Activated CD4-positive, alpha-beta T cell treated with anti-CD3 and anti-CD28 coated beads, Interleukin-2, amount 10 ng/mL, durations not matched to agents 24 days and 14 days (primary cell): ENCODE data around the gene NT5C1B. TPM values are rescaled to one million over a fixed set of nuclear protein-coding genes. Genes with fewer than 3 reads are reported as not detected.

Experiments used
- DNase-seq: peaks from one replicate; pipeline ENCODE4 v3.0.0; 2022
- H3K27ac Mint-ChIP-seq: one replicate; pipeline ENCODE4 v1.8.0; 2022; ENCODE audit warnings: mild to moderate bottlenecking, mixed read lengths
- H3K27me3 Mint-ChIP-seq: one replicate; pipeline ENCODE4 v1.8.0; 2022; ENCODE audit warnings: mixed read lengths
- H3K36me3 Mint-ChIP-seq: one replicate; pipeline ENCODE4 v1.8.0; 2022; ENCODE audit warnings: low read depth, mild to moderate bottlenecking, mixed read lengths
- H3K4me1 Mint-ChIP-seq: one replicate; pipeline ENCODE4 v1.8.0; 2021; ENCODE audit warnings: mixed read lengths
- H3K4me3 Mint-ChIP-seq: one replicate; pipeline ENCODE4 v1.8.0; 2022; ENCODE audit warnings: mild to moderate bottlenecking, moderate library complexity, mixed read lengths
- H3K9me3 Mint-ChIP-seq: one replicate; pipeline ENCODE4 v1.8.0; 2021; ENCODE audit warnings: mixed read lengths
- intact Hi-C: fragments of 100-400 bp; cut with micrococcal nuclease; formaldehyde crosslinking; loops from one replicate; pipeline ENCODE4 v1.15.1; 2023
- total RNA-seq: library from RNA; stranded (reverse); gene quantifications from 2 replicates; pipeline ENCODE4 v1.2.3, GENCODE V29; 2022

Gene NT5C1B
- total RNA-seq, 1 donor from 2014 or later, result not detected

GRCh38 chr2:18527326-18527725 is 62.0 kb downstream of the NT5C1B start:
- Mint-ChIP-seq H3K36me3 (no peaks in the 10 kb centered on the region), H3K27me3 (peaks cover 2% of the 10 kb centered on the region), H3K27ac (no peak overlapping the region), H3K4me1 (no peaks in the 10 kb centered on the region), H3K9me3 (no peaks in the 10 kb centered on the region), H3K4me3 (no peak overlapping the region)
- intact Hi-C loops, result no loop called here
- DNase-seq, result no peak

GRCh38 chr2:18526429-18526828 is 62.9 kb downstream of the NT5C1B start:
- H3K9me3 Mint-ChIP-seq, result no peaks in the 10 kb centered on the region
- DNase-seq, result no peak
- no peaks in the 10 kb centered on the region for H3K36me3 Mint-ChIP-seq
- no peaks in the 10 kb centered on the region for H3K4me1 Mint-ChIP-seq
- no peak overlapping the region for H3K4me3 Mint-ChIP-seq
- no peak overlapping the region for H3K27ac Mint-ChIP-seq
- peaks cover 2% of the 10 kb centered on the region for H3K27me3 Mint-ChIP-seq
- intact Hi-C loops, result no loop called here

GRCh38 chr2:18525852-18526251 is 63.5 kb downstream of the NT5C1B start:
- Mint-ChIP-seq H3K27ac (no peak overlapping the region), H3K36me3 (no peaks in the 10 kb centered on the region), H3K27me3 (peaks cover 2% of the 10 kb centered on the region), H3K4me3 (no peak overlapping the region), H3K4me1 (no peaks in the 10 kb centered on the region), H3K9me3 (no peaks in the 10 kb centered on the region)
- no peak for DNase-seq
- intact Hi-C loops, result no loop called here

GRCh38 chr2:18525236-18525635 is 64.1 kb downstream of the NT5C1B start:
- Mint-ChIP-seq H3K27ac (no peak overlapping the region), H3K4me1 (no peaks in the 10 kb centered on the region), H3K27me3 (peaks cover 4% of the 10 kb centered on the region), H3K4me3 (no peak overlapping the region), H3K36me3 (no peaks in the 10 kb centered on the region), H3K9me3 (no peaks in the 10 kb centered on the region)
- intact Hi-C loops, result no loop called here
- DNase-seq, result no peak

- Mint-ChIP-seq H3K27ac (no peak overlapping the region), H3K4me1 (no peaks in the 10 kb centered on the region)
- intact Hi-C loops, result loop anchor here (5.0 kb wide), 1 partner anchor 840 kb away; no protein-coding TSS in a partner anchor
Observed at GRCh38 chr2:18522484-18523146, 66.8 kb downstream of the NT5C1B start.

GRCh38 chr2:18520451-18521425 is 68.6 kb downstream of the NT5C1B start:
- peak; percentile 90 for DNase-seq
- no peak overlapping the region for H3K27ac Mint-ChIP-seq
- H3K27me3 Mint-ChIP-seq, result peaks cover 9% of the 10 kb centered on the region
- intact Hi-C loops, result loop anchor here (1.0 to 5.0 kb wide), 2 partner anchors 842 to 1343 kb away; no protein-coding TSS in a partner anchor
- H3K9me3 Mint-ChIP-seq, result no peaks in the 10 kb centered on the region
- no peaks in the 10 kb centered on the region for H3K4me1 Mint-ChIP-seq
- no peaks in the 10 kb centered on the region for H3K36me3 Mint-ChIP-seq
- H3K4me3 Mint-ChIP-seq, result no peak overlapping the region

More at GRCh38 chr2:18522484-18523146, 66.8 kb downstream of the NT5C1B start:
- Mint-ChIP-seq H3K36me3 (no peaks in the 10 kb centered on the region), H3K9me3 (no peaks in the 10 kb centered on the region), H3K27me3 (peaks cover 2% of the 10 kb centered on the region), H3K4me3 (no peak overlapping the region)
- no peak for DNase-seq

- Mint-ChIP-seq H3K27me3 (peaks cover 9% of the 10 kb centered on the region), H3K36me3 (no peaks in the 10 kb centered on the region), H3K27ac (no peak overlapping the region), H3K9me3 (no peaks in the 10 kb centered on the region), H3K4me3 (no peak overlapping the region), H3K4me1 (no peaks in the 10 kb centered on the region)
- DNase-seq, result no peak
- intact Hi-C loops, result loop anchor here (1.0 to 5.0 kb wide), 2 partner anchors 842 to 1343 kb away; no protein-coding TSS in a partner anchor
Observed at GRCh38 chr2:18519914-18520450, 69.4 kb downstream of the NT5C1B start.

- no peaks in the 10 kb centered on the region for H3K9me3 Mint-ChIP-seq
- no peaks in the 10 kb centered on the region for H3K4me1 Mint-ChIP-seq
- H3K36me3 Mint-ChIP-seq, result no peaks in the 10 kb centered on the region
- H3K27ac Mint-ChIP-seq, result no peak overlapping the region
- intact Hi-C loops, result no loop called here
- peak; percentile 32 for DNase-seq
- H3K4me3 Mint-ChIP-seq, result no peak overlapping the region
- peaks cover 10% of the 10 kb centered on the region for H3K27me3 Mint-ChIP-seq
Observed at GRCh38 chr2:18518116-18519111, 71.0 kb downstream of the NT5C1B start.

GRCh38 chr2:18517386-18517785 is 72.0 kb downstream of the NT5C1B start:
- H3K4me1 Mint-ChIP-seq, result no peaks in the 10 kb centered on the region
- no peak overlapping the region for H3K4me3 Mint-ChIP-seq
- intact Hi-C loops, result no loop called here
- H3K9me3 Mint-ChIP-seq, result no peaks in the 10 kb centered on the region
- peak; percentile 14 for DNase-seq
- H3K27me3 Mint-ChIP-seq, result peaks cover 10% of the 10 kb centered on the region
- no peak overlapping the region for H3K27ac Mint-ChIP-seq
- no peaks in the 10 kb centered on the region for H3K36me3 Mint-ChIP-seq

GRCh38 chr2:18516112-18516511 is 73.3 kb downstream of the NT5C1B start:
- Mint-ChIP-seq H3K27ac (no peak overlapping the region), H3K4me3 (no peak overlapping the region), H3K27me3 (peaks cover 12% of the 10 kb centered on the region), H3K36me3 (no peaks in the 10 kb centered on the region), H3K4me1 (no peaks in the 10 kb centered on the region), H3K9me3 (no peaks in the 10 kb centered on the region)
- peak; percentile 16 for DNase-seq
- intact Hi-C loops, result no loop called here

GRCh38 chr2:18514526-18515461 is 74.6 kb downstream of the NT5C1B start:
- H3K27me3 Mint-ChIP-seq, result peaks cover 11% of the 10 kb centered on the region
- no peak overlapping the region for H3K27ac Mint-ChIP-seq
- no peak overlapping the region for H3K4me3 Mint-ChIP-seq
- no peaks in the 10 kb centered on the region for H3K9me3 Mint-ChIP-seq
- intact Hi-C loops, result no loop called here
- H3K4me1 Mint-ChIP-seq, result no peaks in the 10 kb centered on the region
- no peaks in the 10 kb centered on the region for H3K36me3 Mint-ChIP-seq
- peak; percentile 29 for DNase-seq
